HepG2 (cell line): ENCODE measurements around the gene KLHDC2. TPM values are rescaled to one million over a fixed set of nuclear protein-coding genes. Genes with fewer than 3 reads are reported as not detected.

Experiments used
- AKNA ChIP-seq: sonication (generic); formaldehyde crosslinking; IDR thresholded peaks from 2 replicates; pipeline ENCODE4 v1.4.0; 2020; ENCODE audit warnings: missing genetic modification reagents, borderline replicate concordance
- CSRNP2 ChIP-seq: sonication (generic); formaldehyde crosslinking; conservative IDR thresholded peaks from 2 replicates; pipeline ENCODE4 v1.8.0; 2022; ENCODE audit warnings: low read depth, missing genetic modification reagents
- DNMT3B ChIP-seq: conservative IDR thresholded peaks from 2 replicates; pipeline ENCODE4 v1.6.1; 2016; ENCODE audit warnings: missing biosample characterization, control low read depth
- E2F1 ChIP-seq: sonication (generic); formaldehyde crosslinking; IDR thresholded peaks from 2 replicates; pipeline ENCODE4 v1.5.0; 2020; ENCODE audit warnings: missing genetic modification reagents
- HHEX ChIP-seq: IDR thresholded peaks from 2 replicates; pipeline ENCODE4 v1.6.1; 2016; ENCODE audit warnings: control low read depth
- HNRNPH1 ChIP-seq: fragments of 200-400 bp; formaldehyde crosslinking; optimal IDR thresholded peaks from 2 replicates; pipeline ENCODE3; 2017; ENCODE audit warnings: mild to moderate bottlenecking, low read depth, low read length
- HOXD1 ChIP-seq: sonication (generic); formaldehyde crosslinking; IDR thresholded peaks from 2 replicates; pipeline ENCODE4 v1.5.0; 2020; ENCODE audit warnings: missing genetic modification reagents
- KLF11 ChIP-seq: IDR thresholded peaks from 2 replicates; pipeline ENCODE4 v1.6.1; 2016; ENCODE audit warnings: missing compliant biosample characterization
- KLF6 ChIP-seq: IDR thresholded peaks from 2 replicates; pipeline ENCODE4 v1.8.0; 2016; ENCODE audit warnings: missing biosample characterization, missing genetic modification reagents
- MATR3 ChIP-seq: sonication (generic); formaldehyde crosslinking; IDR thresholded peaks from 2 replicates; pipeline ENCODE4 v1.4.0; 2020; ENCODE audit warnings: missing genetic modification reagents
- MEIS2 ChIP-seq: sonication (generic); formaldehyde crosslinking; IDR thresholded peaks from 2 replicates; pipeline ENCODE4 v1.9.0; 2021; ENCODE audit warnings: mild to moderate bottlenecking, missing genetic modification reagents
- MYNN ChIP-seq: sonication (generic); formaldehyde crosslinking; IDR thresholded peaks from 2 replicates; pipeline ENCODE4 v1.4.0; 2020; ENCODE audit warnings: mild to moderate bottlenecking, low read depth, missing genetic modification reagents
- ONECUT2 ChIP-seq: sonication (generic); formaldehyde crosslinking; IDR thresholded peaks from 2 replicates; pipeline ENCODE4 v1.4.0; 2020; ENCODE audit warnings: missing genetic modification reagents
- RARG ChIP-seq: sonication (generic); formaldehyde crosslinking; IDR thresholded peaks from 2 replicates; pipeline ENCODE4 v1.4.0; 2020; ENCODE audit warnings: low read depth, mild to moderate bottlenecking, missing genetic modification reagents
- RNF2 ChIP-seq: fragments of 450-650 bp; conservative IDR thresholded peaks from 2 replicates; pipeline ENCODE4 v1.6.1; 2016; ENCODE audit warnings: low read depth
- SMC3 ChIP-seq: IDR thresholded peaks from 2 replicates; pipeline ENCODE4 v1.6.1; 2011; ENCODE audit warnings: low read length, improper control_type of control experiment
- SP1 ChIP-seq, 2 experiments: fragments of 450-650 bp in 1 of 2; sonication (generic) in 1 of 2; formaldehyde crosslinking in 1 of 2; IDR thresholded peaks; 2 replicates each; pipeline versions ENCODE4 v1.4.0 to v1.6.1; 2016 to 2020; ENCODE audit warnings: missing genetic modification reagents in 1 of 2
- ZNF660 ChIP-seq: sonication (generic); formaldehyde crosslinking; IDR thresholded peaks from 2 replicates; pipeline ENCODE4 v1.5.1; 2020; ENCODE audit warnings: mild to moderate bottlenecking, low read depth, missing genetic modification reagents, borderline replicate concordance
- ZNF800 ChIP-seq: sonication (generic); formaldehyde crosslinking; IDR thresholded peaks from 2 replicates; pipeline ENCODE4 v1.4.0; 2020; ENCODE audit warnings: missing genetic modification reagents
- polyA plus RNA-seq, 8 experiments: library from polyadenylated mRNA; depleted of rRNA in 3 of 8; stranded (reverse) in 7 of 8; unstranded in 1 of 8; fragments of >200 nt; fragmentation: Illumina TruSeq in 4 of 8; extraction: Trizol in 4 of 8; gene quantifications; 2 replicates each; pipeline versions ENCODE4 v1.2.1 to v1.2.3, GENCODE V29; 2011 to 2016; ENCODE audit warnings: low read depth in 4 of 8, missing spikeins in 1 of 8, mixed read lengths in 1 of 8; ENCODE audit not compliant: insufficient read depth in 1 of 8
- total RNA-seq, 5 experiments: library from RNA; depleted of rRNA; stranded (reverse); fragments of >200 nt; fragmentation: Illumina TruSeq; extraction: Trizol; gene quantifications; 2 replicates each; pipeline ENCODE4 v1.2.3, GENCODE V29; 2016; ENCODE audit warnings: low read depth in 1 of 5

The KLHDC2 gene
- total and polyA plus RNA-seq, 2 of the 13 experiments (the other 11 are each of a cell fraction or from before 2014, with no cell fraction given): 95.5 to 170 TPM

DNA sequence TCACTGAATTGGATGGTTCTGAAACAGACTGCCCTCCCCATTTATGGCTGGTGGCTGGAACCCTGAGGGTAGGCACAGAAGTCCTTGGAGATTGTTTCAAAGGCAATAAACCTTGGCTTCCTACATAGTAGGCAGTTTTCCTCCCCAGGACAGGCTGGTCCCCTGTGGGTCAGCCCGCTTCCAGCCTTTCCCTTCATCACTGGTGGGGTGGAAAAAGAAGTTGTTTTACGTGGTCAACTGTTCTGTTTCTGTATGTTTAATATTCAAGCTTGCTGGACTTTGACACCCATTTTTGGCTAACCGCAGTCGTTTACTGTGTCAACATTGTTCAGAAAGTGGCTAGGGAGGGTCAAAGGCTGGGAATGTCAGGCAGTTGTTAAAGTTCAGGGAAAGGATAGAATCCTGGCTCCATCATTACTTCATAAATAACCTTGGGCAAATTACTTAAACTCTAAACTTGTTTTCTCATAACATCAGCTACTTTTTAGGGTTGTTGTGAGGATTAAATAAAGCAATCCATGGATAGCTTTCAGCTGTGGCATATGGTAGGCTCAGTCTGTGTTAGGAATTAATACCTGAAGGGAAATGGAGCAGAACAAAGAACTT, 2.4 kb downstream of the KLHDC2 start (continued):
- TF ChIP-seq HHEX (CRISPR knock-in tag) (peak; percentile 56; the same call in 1 of the 2 replicates), ZNF800 (no peak), KLF11 (CRISPR knock-in tag) (no peak; the same call in 1 of the 2 replicates), MYNN (CRISPR knock-in tag) (no peak), CSRNP2 (CRISPR knock-in tag) (no peak), DNMT3B (no peak), SMC3 (no peak), HNRNPH1 (no peak), KLF6 (0 out of 2 replicates have a peak, but pooled peaks have one; percentile 73), E2F1 (CRISPR knock-in tag) (no peak), RARG (no peak), ZNF660 (no peak), SP1 (IDR thresholded peaks at IDR 0.05) (no peak), SP1 (CRISPR knock-in tag; IDR thresholded peaks at IDR 0.05) (peak; percentile 25; the same call in 1 of the 2 replicates), MATR3 (CRISPR knock-in tag) (no peak), RNF2 (no peak), AKNA (no peak), ONECUT2 (CRISPR knock-in tag) (no peak), MEIS2 (CRISPR knock-in tag) (peak; percentile 67), HOXD1 (CRISPR knock-in tag) (0 out of 2 replicates have a peak, but pooled peaks have one; percentile 62)
